Peyer's patch (tissue), 4 donors: ENCODE measurements around the gene RABGEF1. TPM values are rescaled to one million over a fixed set of nuclear protein-coding genes. Genes with fewer than 3 reads are reported as not detected.
A peak's percentile ranks its signal among the peaks of the same experiment; 100 is the strongest.
"Not testable (repeated sequence)": the region's sequence is repeated elsewhere in the genome, so short reads cannot be mapped to it uniquely, and the experiment has no call there.

Source experiments
- DNase-seq, 3 donors: peaks; one replicate each; pipeline ENCODE4 v3.0.0-alpha.2; 2017 to 2019
- H3K27ac ChIP-seq, 4 donors: fragments of 200-600 bp; sonication (generic); one replicate each; pipeline ENCODE4 v1.5.1; 2016 to 2019
- H3K27me3 ChIP-seq, 2 donors: fragments of 200-600 bp; sonication (generic); one replicate each; pipeline ENCODE4 v1.5.1; 2019
- H3K36me3 ChIP-seq, 3 donors: fragments of 200-600 bp; sonication (generic); one replicate each; pipeline ENCODE4 v1.5.1; 2016 to 2019
- H3K4me1 ChIP-seq, 4 donors: fragments of 200-600 bp; sonication (generic); one replicate each; pipeline ENCODE4 v1.5.1; 2016 to 2019
- H3K4me3 ChIP-seq, 4 donors: fragments of 200-600 bp; sonication (generic); 1 replicate in 3 of 4; 2 replicates in 1 of 4; pipeline ENCODE4 v1.5.1; 2016 to 2019; ENCODE audit warnings: mild to moderate bottlenecking in 1 of 4
- H3K9me3 ChIP-seq, 4 donors: fragments of 200-600 bp; sonication (generic); one replicate each; pipeline ENCODE4 v1.5.1; 2016 to 2019; ENCODE audit warnings: mild to moderate bottlenecking in 1 of 4
- POLR2A ChIP-seq, 2 donors: fragments of 450-650 bp; IDR thresholded peaks; one replicate each; pipeline ENCODE4 v1.5.1; 2017; ENCODE audit warnings: antibody characterized with exemption in 2 of 2, mild to moderate bottlenecking in 2 of 2, moderate library complexity in 2 of 2
- total RNA-seq, 4 donors: library from RNA; depleted of rRNA; stranded (reverse); fragments of >200 nt; gene quantifications; one replicate each; pipeline ENCODE4 v1.1.0, GENCODE V29; 2016
- TF ChIP-seq, protein P1 (sequence below), 6 experiments: fragments of 450-650 bp in 4 of 6; fragments of 200-600 bp in 2 of 6; sonication (generic) in 1 of 6; IDR thresholded peaks; one replicate each; pipeline ENCODE4 v1.5.1; 2017 to 2019; ENCODE audit warnings: antibody characterized with exemption in 6 of 6, mild to moderate bottlenecking in 3 of 6, moderate library complexity in 1 of 6

Gene RABGEF1
- total RNA-seq, 4 donors from 2014 or later: 24.2 to 47.9 (median 28.1) TPM

GRCh38 chr7:66697449-66698438, 42.8 kb upstream of the RABGEF1 start:
- Histone ChIP-seq H3K4me1 (no peaks in the 10 kb centered on the region), H3K9me3 (no peaks in the 10 kb centered on the region), H3K27ac (no peak overlapping the region), H3K4me3 (no peak overlapping the region), H3K36me3 (peaks cover 0 to 4% (median 0%) of the 10 kb centered on the region in 3 donors), H3K27me3 (no peaks in the 10 kb centered on the region)
- no peak for DNase-seq
- TF ChIP-seq, protein P1, sequence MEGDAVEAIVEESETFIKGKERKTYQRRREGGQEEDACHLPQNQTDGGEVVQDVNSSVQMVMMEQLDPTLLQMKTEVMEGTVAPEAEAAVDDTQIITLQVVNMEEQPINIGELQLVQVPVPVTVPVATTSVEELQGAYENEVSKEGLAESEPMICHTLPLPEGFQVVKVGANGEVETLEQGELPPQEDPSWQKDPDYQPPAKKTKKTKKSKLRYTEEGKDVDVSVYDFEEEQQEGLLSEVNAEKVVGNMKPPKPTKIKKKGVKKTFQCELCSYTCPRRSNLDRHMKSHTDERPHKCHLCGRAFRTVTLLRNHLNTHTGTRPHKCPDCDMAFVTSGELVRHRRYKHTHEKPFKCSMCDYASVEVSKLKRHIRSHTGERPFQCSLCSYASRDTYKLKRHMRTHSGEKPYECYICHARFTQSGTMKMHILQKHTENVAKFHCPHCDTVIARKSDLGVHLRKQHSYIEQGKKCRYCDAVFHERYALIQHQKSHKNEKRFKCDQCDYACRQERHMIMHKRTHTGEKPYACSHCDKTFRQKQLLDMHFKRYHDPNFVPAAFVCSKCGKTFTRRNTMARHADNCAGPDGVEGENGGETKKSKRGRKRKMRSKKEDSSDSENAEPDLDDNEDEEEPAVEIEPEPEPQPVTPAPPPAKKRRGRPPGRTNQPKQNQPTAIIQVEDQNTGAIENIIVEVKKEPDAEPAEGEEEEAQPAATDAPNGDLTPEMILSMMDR (IDR thresholded peaks at IDR 0.05): no peak
- TF ChIP-seq POLR2A (IDR thresholded peaks at IDR 0.05): no peak

DNA sequence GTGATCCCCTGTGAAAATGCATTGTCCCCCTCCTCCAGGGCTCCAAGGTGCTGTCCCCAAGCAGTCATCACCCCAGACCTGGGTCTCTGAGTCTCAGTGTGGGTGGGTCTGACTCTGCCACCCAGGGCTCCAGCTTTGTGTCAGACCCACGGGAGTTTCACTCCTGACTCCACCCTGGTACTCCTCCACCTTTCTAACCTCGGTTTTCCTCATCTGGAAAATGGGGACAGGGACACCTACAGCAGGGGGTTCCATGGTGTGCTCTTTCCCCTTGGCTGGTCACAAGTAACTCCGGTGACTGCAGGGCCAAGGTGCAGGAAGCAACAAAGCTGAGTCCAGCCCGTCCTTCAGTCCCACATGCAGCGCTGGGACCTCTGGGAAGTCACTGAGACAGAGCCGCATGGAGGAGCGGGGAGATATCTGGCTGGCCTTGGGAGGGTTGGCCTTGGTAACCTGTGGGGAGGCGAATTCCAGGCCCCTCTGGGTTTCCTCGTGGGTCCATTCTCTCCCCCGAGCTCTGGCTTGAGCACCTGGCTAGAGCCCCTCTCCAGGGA, 41.8 kb upstream of the RABGEF1 start:
- H3K4me3 ChIP-seq: no peak overlapping the region
- no peaks in the 10 kb centered on the region for H3K27me3 ChIP-seq
- H3K36me3 ChIP-seq: peaks cover 0 to 4% (median 0%) of the 10 kb centered on the region in 3 donors
- no peak for DNase-seq
- no peaks in the 10 kb centered on the region for H3K4me1 ChIP-seq
- H3K9me3 ChIP-seq: no peaks in the 10 kb centered on the region
- TF ChIP-seq POLR2A (IDR thresholded peaks at IDR 0.05): no peak
- TF ChIP-seq, protein P1 (IDR thresholded peaks at IDR 0.05): no peak
- H3K27ac ChIP-seq: no peak overlapping the region

- TF ChIP-seq, protein P1 (IDR thresholded peaks at IDR 0.05): no peak
- TF ChIP-seq POLR2A (IDR thresholded peaks at IDR 0.05): no peak
- no peak for DNase-seq
- Histone ChIP-seq H3K36me3 (peaks cover 0 to 2% (median 0%) of the 10 kb centered on the region in 3 donors), H3K27ac (peak overlapping the region in 1 of 4 donors; percentile 35), H3K4me3 (no peak overlapping the region), H3K27me3 (no peaks in the 10 kb centered on the region), H3K4me1 (no peaks in the 10 kb centered on the region), H3K9me3 (no peaks in the 10 kb centered on the region)
Measured at GRCh38 chr7:66699998-66700397, 40.5 kb upstream of the RABGEF1 start.

DNA sequence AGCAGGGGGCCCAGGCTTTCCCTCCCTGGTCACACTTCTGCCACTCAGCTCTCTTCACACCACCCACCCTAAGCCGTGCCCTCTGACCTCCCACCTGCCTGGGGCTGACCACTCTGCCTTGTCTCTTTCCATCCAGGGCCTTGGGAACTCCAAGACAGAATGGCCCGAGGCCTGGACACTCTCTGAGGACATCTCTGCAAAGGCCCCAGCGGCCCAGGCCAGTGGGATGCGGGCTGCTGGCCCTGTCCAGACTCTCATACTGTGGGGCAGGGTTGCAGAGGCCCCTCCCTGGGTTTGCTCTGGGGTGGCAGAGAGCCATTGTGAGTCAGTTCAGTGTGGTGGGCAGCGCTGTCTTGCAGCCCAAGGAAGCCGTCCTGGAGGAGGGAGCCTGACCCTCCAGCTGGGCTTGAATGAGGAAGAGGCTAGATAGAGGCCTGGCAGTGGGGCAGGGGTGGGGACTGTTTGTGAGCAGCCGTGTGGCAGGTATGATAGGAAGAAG, 39.9 kb upstream of the RABGEF1 start:
- Histone ChIP-seq H3K4me3 (no peak overlapping the region), H3K27me3 (no peaks in the 10 kb centered on the region), H3K9me3 (no peaks in the 10 kb centered on the region), H3K36me3 (no peaks in the 10 kb centered on the region), H3K27ac (peak overlapping the region in 1 of 4 donors; percentile 35), H3K4me1 (no peaks in the 10 kb centered on the region)
- no peak for DNase-seq
- TF ChIP-seq, protein P1 (IDR thresholded peaks at IDR 0.05): no peak
- TF ChIP-seq POLR2A (IDR thresholded peaks at IDR 0.05): no peak

- H3K9me3 ChIP-seq: no peaks in the 10 kb centered on the region
- TF ChIP-seq, protein P1 (IDR thresholded peaks at IDR 0.05): no peak
- TF ChIP-seq POLR2A (IDR thresholded peaks at IDR 0.05): no peak
- no peaks in the 10 kb centered on the region for H3K27me3 ChIP-seq
- H3K36me3 ChIP-seq: peaks cover 0 to 10% (median 0%) of the 10 kb centered on the region in 3 donors
- no peaks in the 10 kb centered on the region for H3K4me1 ChIP-seq
- no peak overlapping the region for H3K4me3 ChIP-seq
- no peak overlapping the region for H3K27ac ChIP-seq
- DNase-seq: no peak
Measured at GRCh38 chr7:66707825-66708224, 32.7 kb upstream of the RABGEF1 start.

DNA sequence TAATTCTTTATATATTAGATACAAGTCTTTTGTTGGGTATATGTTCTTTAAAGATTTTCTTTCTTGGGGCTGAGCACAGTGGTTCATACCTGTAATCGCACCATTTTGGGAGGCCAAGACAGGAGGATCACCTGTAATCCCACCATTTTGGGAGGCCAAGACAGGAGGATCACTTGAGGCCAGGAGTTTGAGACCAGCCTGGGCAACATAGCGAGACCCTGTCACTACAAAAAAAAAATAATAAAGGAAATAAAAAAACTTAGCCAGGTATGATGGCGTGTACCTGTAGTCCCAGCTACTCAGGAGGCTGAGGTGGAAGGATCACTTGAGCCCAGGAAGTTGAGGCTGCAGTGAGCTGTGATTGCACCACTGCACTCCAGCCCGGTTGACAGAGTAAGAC, 29.8 kb upstream of the RABGEF1 start:
- not testable (repeated sequence) for H3K27me3 ChIP-seq, H3K27ac ChIP-seq, H3K4me1 ChIP-seq, H3K4me3 ChIP-seq, DNase-seq, H3K9me3 ChIP-seq
- H3K36me3 ChIP-seq: peaks cover 0 to 20% (median 0%) of the 10 kb centered on the region in 3 donors
